HG02885 (cell line): ENCODE results near the gene PGAP3.
"Not testable (repeated sequence)": the region's sequence is repeated elsewhere in the genome, so short reads cannot be mapped to it uniquely, and the experiment has no call there.

Source experiments
- ATAC-seq: cut with Tn5 transposase; IDR thresholded peaks from one replicate; pipeline ENCODE4 v1.9.1; 2021; ENCODE audit warnings: mild to moderate bottlenecking; ENCODE audit not compliant: unreplicated experiment, poor library complexity

Gene PGAP3, protein sequence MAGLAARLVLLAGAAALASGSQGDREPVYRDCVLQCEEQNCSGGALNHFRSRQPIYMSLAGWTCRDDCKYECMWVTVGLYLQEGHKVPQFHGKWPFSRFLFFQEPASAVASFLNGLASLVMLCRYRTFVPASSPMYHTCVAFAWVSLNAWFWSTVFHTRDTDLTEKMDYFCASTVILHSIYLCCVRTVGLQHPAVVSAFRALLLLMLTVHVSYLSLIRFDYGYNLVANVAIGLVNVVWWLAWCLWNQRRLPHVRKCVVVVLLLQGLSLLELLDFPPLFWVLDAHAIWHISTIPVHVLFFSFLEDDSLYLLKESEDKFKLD

DNA sequence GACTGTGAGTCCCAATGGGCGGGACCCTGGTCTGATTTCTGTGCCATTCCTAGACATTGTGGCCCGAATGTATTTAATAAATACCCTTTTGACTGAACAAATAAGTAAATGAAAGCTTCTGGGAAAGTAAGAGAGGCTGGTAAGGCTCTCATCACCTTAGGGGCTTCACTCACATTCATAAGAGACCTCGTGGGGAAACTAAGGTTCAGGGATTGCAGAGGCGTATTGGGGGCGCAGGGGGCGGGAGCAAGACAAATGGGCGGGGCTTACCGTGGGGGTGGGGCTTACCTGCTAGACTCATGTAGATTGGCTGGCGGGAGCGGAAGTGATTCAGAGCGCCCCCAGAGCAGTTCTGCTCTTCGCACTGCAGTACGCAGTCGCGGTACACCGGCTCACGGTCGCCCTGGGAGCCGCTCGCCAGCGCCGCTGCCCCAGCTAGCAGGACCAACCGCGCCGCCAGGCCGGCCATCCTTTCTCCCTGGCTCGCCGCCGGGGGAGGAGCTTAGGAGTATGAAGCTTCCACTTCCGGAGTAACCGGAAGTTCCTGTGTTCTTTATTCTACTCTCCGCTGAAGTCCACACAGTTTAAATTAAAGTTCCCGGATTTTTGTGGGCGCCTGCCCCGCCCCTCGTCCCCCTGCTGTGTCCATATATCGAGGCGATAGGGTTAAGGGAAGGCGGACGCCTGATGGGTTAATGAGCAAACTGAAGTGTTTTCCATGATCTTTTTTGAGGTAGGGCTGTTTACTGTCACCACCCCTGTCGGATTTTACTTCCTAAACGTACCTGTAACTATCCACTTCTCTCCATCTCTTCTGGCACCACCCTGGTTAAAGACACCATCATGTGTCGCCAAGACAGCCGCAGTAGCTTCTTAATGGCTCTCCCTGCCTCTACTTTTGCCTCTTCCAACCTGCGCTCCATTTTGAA, at the start of gene PGAP3:
Gene PGAP3, minus strand, starts transcription at position 512 of the 929 bp plus-strand sequence. Its CDS starts 43 bp downstream, at position 469.
- peak; percentile 91 for ATAC-seq

DNA sequence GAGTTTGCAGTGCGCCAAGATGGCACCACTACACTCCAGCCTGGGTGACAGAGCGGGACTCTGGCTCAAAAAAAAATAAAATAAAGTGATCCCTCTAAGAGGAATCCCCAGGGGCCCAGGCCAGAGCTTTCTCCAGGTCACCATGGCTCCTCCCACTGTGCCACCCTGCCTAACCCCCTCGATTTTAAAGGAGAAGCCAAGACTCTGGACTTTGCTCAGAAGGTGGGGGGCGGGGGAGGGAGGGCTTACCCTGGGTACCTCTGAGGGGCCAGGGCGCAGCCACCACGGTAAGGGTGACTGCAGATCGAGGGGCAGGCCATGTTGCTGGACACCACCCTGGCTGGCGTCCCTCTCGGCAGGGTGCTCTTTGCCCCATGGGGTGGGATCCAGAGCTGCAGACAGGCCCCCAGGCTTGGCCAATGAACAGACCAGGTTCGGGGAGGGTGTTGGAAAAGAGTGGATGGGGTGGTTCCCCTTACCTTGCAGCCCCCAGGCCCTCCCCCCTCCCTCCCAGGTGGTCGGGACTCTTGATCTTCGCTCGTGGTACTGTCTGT, 49.4 kb upstream of the PGAP3 start:
- ATAC-seq, result no peak

DNA sequence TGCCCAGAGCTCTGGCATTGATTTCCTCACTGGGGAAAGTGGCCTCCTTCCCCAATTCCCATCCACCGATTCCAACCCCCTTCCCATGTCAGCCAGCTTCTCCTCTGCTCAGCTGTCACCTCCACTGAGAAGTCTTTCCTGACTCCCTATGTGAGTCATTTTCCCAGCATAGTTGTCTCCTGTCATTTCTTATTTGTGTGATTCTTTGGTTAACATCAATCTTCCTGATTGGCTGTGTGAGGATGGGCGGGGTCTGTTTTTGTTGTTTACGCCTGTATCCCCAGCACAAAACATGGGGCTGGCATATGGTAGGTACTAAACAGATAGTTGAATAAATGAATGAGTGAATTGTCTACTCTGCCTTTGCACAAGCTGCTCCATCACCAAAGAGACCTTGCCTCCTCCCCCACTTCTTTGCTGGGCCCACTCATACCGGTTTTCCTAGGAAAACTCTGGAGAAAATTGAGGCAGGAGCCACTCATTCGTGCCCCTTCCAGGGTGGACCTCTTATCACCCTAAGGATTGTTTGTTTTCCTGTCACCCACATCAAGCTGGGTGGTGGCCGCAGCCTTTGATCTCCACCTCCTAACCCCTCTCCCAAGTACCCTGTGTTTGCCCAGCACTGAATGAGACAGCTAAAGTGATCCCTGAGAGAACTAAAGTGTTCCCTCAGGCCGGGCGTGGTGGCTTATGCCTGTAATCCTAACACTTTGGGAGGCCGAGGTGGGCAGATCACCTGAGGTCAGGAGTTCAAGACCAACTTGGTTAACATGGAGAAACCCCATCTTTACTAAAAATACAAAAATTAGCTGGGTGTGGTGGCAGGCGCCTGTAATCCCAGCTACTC, 48.7 kb upstream of the PGAP3 start:
- no peak for ATAC-seq

DNA sequence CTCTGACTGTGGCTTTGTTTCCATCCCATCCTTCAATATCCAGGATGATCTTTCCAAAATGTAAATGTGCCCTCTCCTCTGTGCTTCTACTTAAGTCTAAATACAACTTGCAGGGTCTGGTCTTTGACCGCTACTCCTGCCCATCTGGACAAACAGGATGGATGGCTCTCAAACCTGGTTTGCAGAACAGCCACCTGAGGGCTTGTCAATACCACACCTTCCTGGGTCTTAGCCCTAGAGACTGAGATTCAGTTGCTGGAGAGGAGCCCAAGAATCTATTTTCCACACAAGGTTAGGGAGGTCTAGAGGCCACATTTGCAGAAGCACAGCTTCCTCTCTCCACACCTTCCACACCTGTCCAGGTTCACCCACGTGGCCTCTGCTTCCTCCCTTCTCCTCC, 48.0 kb upstream of the PGAP3 start:
- no peak for ATAC-seq

DNA sequence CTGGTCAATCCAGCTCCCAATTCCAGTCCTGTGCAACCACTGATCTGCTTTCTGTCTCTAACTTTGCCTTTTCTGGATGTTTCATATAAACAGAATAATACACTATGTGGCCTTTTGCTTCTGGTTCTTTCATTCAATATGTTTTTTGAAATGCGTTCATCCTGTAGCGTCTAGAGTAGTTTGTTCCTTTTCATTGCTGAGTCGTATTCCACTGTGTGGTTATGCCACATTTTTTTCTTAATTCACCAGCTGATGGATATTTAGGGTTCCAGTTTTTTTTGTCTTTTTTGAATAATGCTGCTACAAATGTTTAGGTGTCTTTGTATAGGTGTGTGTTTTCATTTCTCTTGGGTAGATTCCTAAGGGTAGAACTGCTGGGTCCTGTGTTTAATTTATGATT, 44.7 kb upstream of the PGAP3 start:
- ATAC-seq, result no peak

DNA sequence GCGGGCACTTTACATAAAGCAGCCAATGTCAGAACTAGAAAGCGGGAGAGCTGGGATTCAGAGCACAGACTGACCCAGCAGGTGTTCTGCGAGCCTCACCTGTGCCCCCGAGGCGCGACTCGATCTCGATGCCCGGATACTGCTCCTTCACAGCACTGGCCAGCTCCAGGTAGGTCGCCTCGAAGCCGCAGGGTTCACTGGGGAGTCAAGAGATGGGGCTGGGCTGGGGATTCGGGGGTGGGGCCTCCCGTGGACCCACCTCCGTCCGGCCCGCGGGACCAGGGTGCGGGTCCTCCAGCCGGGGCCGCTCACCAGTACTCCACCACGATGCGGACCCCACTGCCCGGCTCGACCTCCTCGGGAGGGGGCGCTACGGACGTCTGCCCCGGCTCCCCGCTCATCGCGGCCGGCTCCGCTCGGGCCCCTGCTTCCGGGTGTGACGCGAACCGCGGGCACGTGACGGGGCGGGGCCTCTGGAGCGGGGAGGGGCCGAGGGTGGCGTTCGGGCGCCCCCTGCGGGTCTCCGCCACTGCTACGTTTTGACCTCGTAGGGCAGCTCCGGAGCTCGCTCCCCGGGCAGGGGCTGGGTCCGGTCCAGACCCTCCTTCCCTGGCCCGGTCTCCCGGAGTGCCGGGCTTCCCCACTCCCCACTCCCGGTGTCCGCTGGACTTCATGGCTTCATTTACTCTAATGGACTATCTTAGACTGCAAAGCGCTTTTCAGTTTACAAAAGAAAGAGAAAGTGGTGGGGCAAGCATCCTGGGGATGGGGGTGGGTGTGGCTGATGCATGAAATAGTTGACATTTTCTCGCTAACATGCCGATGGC, 42.5 kb upstream of the PGAP3 start, which contains the start of gene MIEN1:
Gene MIEN1, minus strand, starts transcription at position 438 of the 827 bp plus-strand sequence. Its CDS starts 37 bp downstream, at position 401.
- ATAC-seq, result peak; percentile 94

DNA sequence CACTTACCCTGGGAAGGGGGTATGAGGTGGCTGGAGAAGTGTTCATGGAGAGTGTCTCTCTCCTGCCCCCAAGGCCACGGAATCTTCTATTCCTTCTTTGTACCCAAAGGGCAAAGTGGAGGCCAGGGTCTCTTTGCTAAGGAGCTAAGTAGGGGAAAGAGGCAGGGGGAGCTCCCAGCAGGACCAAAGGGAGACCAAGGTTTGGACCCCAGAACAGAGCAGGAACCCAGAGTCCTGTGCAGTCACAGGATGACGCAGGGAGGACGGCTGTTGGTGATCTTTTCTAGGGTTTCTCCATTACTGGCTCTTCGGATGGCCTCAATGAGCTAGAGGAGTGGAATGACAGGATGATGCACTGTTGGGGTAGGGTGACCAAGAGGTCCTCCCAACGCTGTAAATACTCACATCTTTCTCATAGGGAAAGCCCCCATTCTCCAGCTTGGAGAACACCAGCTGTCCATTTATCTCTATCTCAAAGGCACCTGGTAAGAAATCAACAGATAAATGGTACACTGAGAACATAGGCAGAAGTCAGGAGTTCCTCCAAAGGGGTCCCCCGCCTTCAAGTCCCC, 41.5 kb upstream of the PGAP3 start:
- ATAC-seq, result no peak

DNA sequence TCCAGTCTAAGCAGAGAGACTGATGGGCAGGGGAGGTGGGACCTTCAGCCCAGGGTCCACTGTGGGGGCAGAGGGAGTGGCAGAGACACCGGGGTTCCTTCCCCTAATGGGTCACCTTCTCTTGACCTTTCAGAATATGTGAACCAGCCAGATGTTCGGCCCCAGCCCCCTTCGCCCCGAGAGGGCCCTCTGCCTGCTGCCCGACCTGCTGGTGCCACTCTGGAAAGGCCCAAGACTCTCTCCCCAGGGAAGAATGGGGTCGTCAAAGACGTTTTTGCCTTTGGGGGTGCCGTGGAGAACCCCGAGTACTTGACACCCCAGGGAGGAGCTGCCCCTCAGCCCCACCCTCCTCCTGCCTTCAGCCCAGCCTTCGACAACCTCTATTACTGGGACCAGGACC, 39.7 kb upstream of the PGAP3 start:
- no peak for ATAC-seq

DNA sequence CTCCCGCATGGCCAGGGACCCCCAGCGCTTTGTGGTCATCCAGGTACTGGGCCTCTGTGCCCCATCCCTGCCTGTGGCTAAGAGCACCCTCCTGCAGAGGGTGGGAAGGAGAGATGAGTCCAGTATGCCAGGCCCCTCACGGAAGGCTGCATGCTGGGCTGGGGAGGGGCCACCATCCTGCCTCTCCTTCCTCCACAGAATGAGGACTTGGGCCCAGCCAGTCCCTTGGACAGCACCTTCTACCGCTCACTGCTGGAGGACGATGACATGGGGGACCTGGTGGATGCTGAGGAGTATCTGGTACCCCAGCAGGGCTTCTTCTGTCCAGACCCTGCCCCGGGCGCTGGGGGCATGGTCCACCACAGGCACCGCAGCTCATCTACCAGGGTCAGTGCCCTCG, 38.8 kb upstream of the PGAP3 start:
- no peak for ATAC-seq

DNA sequence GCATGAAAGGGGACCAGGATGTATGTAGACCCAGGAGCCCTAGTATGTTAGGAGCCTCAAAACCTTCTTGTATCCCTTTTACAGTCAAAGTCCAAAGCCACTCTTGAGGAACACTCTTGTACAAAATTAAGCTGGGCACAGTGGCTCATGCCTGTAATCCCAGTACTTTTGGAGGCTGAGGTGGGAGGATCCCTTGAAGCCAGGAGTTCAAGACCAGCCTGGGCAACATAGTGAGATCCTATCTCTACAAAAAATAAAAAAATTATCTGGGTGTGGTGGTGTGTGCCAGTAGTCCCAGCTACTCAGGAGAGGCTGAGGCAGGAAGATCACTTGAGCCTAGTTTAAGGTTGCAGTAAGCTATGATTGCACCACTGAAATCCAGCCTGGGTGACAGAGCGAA, 38.1 kb upstream of the PGAP3 start:
- not testable (repeated sequence) for ATAC-seq

DNA sequence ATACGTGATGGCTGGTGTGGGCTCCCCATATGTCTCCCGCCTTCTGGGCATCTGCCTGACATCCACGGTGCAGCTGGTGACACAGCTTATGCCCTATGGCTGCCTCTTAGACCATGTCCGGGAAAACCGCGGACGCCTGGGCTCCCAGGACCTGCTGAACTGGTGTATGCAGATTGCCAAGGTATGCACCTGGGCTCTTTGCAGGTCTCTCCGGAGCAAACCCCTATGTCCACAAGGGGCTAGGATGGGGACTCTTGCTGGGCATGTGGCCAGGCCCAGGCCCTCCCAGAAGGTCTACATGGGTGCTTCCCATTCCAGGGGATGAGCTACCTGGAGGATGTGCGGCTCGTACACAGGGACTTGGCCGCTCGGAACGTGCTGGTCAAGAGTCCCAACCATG, 36.9 kb upstream of the PGAP3 start:
- no peak for ATAC-seq

DNA sequence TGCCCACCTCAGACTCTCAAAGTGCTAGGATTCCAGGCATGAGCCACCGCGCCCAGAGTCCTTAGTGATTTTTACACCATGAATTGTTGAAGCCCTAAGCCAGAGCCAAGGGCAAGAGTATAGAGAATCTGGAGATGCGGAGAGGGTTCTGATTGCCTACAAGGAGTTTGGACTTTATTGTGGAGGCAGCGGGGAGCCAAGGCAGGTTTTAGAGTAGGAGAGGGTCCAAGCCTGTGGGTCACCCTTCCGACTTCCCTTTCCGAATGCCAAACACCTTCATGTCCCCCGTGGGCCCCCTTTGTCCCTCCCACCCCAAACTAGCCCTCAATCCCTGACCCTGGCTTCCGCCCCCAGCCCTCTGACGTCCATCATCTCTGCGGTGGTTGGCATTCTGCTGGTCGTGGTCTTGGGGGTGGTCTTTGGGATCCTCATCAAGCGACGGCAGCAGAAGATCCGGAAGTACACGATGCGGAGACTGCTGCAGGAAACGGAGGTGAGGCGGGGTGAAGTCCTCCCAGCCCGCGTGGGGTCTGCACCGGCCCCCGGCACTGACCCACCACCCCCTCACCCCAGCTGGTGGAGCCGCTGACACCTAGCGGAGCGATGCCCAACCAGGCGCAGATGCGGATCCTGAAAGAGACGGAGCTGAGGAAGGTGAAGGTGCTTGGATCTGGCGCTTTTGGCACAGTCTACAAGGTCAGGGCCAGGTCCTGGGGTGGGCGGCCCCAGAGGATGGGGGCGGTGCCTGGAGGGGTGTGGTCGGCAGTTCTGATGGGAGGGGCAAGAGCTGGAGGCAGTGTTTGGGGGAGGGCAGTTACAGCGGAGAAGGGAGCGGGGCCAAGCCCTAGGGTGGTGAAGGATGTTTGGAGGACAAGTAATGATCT, 35.4 kb upstream of the PGAP3 start:
- no peak for ATAC-seq

DNA sequence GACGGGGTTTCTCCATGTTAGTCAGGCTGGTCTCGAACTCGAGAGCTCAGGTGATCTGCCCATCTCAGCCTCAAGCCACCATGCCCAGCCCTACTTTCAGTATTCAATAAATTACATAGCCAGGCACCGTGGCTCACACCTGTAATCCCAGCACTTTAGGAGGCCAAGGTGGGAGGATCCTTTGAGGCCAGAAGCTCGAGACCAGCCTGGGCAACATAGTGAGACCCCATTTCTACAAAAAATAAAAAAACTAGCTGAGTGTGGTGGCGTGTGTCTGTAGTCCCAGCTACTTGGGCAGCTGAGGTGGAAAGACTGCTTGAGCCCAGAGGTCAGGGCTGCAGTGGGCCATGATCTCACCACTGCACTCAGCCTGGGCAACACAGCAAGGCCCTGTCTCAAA, 34.2 kb upstream of the PGAP3 start:
- ATAC-seq, result no peak

DNA sequence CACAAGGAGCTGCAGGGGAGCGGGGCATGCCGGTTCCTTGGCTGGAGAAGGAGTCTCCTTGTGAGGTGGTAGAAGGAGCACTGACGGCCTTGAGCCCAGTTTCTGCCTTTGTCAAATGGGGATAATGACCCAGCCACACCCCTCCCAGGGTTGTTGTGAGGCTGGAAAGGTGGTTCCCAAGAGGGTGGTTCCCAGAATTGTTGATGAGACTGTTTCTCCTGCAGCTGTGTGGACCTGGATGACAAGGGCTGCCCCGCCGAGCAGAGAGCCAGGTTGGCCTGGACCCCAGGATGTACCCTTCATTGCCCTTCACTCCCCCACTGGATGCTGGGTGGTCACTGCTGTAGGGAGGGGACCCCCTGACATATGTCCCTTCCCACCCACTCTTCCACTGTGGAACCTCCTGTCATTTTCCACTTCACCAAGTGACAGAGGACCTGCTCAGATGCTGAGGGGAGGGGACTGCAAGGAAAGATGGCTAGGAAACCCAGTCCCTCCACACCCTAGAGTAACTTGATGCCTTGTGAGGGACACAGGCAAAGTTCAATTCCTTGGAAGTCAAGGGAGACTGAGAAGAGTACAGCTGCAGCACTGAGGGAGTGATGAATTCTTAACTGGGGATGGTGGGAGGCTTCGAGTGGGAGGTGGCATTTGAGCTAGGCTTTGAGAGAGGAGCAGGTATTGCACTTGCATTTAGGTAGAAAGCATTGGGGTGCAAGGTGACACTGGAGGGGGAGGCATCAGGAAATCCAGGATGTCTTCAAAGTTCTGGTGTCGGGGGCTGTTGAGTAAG, 31.9 kb upstream of the PGAP3 start:
- no peak for ATAC-seq

DNA sequence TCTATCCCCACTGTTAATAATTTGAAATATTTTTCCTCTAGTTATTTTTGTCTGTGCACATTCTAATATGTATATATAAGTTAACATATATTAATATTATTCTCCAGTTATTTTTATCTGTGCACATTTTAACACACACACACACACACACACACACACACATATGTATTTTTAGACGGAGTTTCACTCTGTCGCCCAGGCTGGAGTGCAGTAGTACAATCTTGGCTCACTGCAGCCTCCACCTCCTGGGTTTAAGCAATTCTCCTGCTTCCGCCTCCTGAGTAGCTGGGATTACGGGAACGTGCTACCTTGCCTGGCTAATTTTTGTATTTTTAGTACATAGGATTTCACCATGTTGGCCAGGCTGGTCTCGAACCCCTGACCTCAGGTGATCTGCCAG, 29.8 kb upstream of the PGAP3 start:
- no peak for ATAC-seq

DNA sequence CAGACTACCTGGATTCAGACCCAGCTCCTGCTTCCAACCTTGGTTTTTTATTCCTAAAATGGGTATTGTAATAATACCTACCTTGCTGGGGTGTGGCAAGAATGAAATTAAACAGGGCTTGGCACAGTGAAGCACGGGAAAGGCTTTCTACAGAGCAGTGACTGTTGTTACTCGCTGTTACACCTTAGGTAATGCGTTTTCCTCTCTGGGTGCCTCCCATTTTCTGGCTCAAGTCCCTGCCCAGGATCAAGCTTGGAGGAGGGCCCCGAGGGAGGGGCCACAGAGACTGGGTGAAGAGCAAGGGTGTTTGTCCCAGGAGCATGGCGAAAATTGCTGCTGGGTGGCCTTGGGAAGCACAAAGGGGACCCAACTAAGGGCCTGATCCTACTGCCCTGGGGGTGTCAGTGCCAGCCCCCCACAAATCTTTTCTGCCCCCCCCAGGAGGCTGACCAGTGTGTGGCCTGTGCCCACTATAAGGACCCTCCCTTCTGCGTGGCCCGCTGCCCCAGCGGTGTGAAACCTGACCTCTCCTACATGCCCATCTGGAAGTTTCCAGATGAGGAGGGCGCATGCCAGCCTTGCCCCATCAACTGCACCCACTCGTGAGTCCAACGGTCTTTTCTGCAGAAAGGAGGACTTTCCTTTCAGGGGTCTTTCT, 29.2 kb upstream of the PGAP3 start:
- no peak for ATAC-seq
